ENCODE data around the gene TTC23.

The TTC23 gene

DNA sequence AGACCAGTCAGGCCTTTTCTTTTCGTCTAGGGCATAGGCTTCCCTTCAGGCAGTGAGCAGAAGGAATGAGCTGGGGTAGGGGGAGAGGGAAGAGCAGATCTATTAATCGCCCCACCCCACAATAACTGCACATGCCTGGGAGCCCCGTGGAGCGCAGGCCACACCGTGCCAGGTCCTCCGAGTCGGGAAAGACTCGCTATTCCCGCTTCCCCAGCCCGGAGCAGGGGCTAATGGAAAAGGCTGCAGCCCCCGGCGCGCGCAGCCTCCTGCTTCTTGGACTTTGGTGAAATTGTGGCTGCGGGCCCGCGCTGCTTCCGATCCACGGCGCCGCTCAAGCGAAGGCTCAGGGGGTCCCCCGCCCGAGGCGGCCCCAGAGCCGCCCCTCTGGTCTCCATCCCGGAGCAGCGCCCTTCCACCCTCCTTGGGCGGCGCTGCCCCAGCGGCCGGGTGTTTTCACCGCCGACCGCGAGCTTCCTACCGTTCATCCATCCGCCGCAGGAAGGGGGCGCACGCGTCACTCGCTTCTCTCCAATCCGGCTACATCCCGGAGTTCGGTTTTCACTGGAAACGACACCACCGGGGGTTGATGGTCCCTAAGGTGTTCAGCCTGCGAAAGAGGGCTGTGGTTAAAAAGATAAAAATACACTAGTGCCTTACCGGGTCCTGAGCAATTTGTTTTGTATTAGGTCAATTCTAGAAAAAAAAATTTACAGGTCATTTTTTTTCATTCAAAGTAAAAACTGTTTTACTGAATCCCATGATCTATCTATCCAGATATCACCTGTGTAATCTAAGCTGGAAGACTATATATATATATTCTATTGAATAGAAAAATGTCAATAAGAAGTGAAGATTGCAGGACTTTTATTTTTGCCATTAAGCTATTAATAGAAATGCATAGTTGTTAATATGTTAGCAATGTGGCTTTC, 148.9 kb downstream of the TTC23 start:
- peak; percentile 38 for DNase-seq

GRCh38 chr15:99099661-99100060, 149.7 kb downstream of the TTC23 start:
- no peak for DNase-seq

DNA sequence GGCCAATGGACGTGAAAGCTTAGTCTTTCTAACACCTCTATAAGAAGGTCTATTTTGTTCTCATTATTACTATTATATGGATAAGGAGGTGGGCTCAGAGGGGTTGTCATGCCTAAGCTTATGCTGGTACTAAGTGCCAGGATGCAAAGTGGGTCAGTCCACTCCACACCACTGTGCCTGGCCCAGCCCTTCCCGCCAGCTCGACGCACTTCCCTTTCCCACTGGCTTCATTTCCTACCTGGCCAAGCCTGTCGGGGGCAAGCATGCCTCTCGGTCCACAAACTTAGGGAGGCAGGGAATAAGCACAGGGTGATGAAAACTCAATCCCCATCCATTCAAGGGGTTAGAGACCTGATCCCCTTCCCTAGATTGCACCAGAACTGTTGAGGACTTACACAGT, 150.4 kb downstream of the TTC23 start:
- no peak for DNase-seq

DNA sequence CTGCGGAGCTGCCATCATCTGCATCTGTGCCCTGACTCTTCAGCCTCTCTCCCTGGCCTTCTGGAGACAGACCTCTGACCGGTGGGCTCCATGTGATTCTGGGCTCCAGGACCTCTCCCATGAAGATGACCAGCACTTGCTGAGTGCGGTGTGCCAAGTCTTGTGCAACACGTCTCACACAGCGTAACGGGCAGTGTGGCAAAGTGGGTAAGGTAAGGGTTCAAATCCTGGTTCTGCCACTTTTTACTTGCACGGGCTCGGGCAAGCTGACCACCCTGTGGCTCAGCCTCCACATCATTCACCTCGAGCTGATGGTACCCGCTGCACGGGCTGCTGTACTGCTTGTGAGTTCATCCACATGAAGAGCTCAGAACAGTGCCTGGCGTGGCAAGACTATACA, 151.0 kb downstream of the TTC23 start:
- DNase-seq = no peak

- no peak for DNase-seq
Observed at GRCh38 chr15:99097441-99098410, 151.7 kb downstream of the TTC23 start.

DNA sequence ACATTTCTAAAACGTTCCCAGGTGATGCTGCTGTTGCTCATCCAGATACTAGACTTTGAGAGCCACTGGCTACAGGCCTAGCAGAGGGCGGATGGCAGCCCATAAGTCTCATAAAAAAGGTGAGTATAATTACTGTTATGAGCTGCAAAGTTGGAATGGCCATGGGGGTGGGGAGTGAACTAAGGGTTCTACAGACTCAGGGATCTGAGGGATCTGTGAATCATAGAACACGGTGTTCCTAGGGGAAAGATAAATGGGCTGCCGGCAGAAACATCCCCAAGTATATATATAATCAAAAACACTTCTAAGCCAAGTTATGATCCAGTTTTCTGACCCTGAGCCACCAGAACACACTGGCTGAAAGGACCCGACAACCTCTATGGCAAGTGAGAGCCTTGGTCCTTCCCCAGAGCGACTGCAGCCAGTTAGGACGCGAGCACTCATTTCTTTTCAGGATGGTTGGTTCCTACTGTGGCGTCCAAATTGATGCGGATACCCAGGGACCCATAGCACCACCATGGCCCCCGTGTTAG, 152.4 kb downstream of the TTC23 start:
- no peak for DNase-seq

GRCh38 chr15:99096173-99096893, 153.0 kb downstream of the TTC23 start:
- no peak for DNase-seq

- no peak for DNase-seq
Observed at GRCh38 chr15:99095626-99096025, 153.8 kb downstream of the TTC23 start.

GRCh38 chr15:99092554-99093172, 156.7 kb downstream of the TTC23 start:
- no peak for DNase-seq

DNA sequence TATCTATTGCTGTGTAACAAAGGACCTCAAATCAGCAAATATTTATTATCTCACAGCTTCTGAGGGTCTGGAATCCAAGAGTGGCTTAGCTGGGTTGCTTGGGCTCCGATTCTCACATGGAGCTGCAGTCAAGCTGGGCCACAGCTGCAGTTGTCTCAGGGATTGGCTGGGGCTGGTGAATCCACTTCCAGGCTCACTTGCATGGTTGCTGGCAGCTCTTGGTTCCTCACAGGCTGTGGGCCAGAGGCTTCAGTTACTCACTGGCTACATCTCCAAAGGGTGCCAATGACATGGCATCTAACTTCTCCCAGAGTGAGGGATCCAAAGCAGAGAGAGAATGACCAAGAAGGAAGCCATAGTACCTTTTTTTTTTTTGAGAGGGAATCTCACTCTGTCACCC, 158.4 kb downstream of the TTC23 start:
- DNase-seq = no peak

DNA sequence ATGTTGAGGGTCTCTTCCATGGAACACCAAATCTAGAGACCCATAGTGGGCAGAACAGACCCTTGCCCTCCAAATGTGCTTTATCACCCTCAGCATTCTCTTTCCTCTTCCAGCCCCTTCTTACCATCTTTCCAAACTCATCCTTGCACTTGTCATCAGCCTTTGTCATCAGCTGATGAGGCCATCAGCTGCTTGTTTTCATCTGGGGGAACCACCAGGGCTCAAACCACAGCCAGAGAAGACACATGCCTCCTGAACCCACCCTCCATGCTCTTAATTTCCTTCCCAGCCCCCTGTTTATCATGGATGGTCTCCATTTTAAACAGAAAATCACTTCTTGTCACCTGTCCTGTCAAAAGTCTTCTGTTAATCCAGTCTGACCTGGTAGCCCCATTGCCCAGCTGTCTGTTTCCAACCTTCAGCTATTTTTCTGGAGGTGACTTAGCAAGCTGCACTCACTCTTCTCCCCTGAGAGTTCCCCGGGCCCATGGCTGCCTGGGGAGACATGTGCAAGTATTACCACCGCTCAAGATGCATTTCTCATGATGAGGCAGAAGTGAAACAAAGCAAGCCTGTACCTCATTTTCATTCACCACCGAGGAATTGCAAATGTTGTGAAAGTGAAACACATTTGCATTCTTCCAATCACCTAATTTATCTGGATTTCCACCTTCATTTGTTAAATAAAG, 159.2 kb downstream of the TTC23 start:
- DNase-seq = no peak

- no peak for DNase-seq
Observed at GRCh38 chr15:99087405-99087943, 161.9 kb downstream of the TTC23 start.

DNA sequence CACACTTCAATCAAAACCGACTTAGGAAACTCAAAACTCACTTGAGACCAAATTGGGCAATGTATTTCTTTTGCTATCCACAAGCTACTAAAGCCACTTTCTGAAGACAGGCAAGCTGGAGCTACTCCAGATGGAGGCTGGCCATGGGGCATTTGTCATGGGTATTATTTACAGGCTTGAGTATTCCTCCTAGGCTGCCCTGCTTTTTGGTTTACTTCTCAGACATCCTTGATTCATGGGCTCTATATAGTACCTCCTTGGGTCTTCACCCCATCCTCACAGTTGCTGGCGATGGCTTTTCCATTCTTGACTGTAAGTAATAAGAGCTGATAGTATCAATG, 163.1 kb downstream of the TTC23 start:
- DNase-seq = no peak
